NOMO-1 (cell line): Measurements from ENCODE around the gene MON2.

Experiments used
- DNase-seq, 2 experiments: peaks; one replicate each; lab custom pipeline; 2025; ENCODE audit not compliant: unreplicated experiment in 2 of 2; lab: John Stamatoyannopoulos, UW

MON2 gene

DNA sequence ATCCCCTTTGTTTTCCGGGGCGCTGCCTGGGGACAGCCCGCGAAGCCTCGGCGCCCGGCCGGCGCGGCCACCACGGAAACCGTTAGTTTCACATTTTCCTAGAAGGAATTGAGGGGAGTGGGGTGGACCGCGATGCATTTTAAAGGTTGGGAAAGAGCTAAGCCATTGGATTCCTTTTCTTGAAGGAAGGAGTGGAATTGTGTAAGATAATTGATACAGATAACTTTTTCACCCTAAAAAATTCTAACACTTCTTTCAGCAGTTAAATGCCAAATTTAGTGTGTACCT, 137.1 kb downstream of the MON2 start:
- DNase-seq, result no peak

DNA sequence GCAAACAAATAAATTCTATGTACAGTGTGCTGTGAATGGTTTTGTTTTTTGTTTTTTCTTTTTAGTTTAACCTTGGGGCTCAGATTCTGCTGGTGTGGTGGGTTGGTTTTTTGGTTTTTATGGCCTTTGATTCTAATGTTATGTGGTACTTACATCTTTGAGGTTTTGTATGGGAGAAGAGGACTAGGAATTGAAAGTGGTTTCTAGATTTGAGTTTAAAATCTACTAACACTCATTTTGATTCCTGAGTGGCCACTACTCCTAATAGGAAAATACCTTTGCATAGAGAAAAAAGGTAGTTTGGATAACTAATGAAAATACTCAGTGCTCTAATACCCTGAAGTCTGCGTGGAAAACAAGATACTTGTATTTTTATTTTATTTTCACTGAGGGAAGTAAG, 137.7 kb downstream of the MON2 start:
- DNase-seq, result no peak

DNA sequence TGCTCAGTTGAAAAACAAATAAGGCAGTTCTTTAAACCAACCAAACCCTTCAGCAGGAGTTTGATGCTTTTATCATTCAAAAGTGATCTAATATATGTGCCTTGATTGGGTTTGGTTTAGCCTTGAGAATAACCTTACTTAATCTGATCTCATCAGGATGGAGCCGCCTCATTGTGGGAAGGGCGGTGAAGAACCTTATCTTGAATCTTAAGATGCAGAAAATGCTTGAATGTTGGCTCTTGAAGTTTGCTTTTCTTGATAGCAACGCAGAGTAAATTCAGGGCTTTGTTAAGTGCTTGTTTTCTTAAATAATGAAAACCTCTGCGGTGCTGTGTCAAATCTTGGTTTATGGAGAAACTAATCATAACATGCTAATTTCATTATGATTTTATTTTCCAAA, 138.2 kb downstream of the MON2 start:
- no peak for DNase-seq

DNA sequence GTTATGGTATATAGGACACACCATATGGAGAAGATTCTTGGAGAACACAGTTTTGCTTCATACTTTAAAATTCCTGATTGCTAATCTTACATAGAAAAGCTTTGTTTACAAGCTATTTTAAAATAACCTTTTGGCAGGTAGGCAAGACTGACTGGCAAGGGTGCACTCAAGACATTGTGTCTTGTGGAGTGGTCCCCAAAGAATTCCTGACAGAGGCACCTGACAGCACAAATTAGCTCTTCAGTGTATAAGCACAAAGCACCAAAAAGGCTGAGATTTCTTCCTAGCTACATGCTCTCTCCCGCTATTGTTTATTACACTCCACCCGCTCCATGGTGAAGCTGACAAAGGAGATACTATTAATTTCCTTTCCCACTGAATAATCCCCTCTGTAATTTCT, 139.4 kb downstream of the MON2 start:
- DNase-seq, result no peak

DNA sequence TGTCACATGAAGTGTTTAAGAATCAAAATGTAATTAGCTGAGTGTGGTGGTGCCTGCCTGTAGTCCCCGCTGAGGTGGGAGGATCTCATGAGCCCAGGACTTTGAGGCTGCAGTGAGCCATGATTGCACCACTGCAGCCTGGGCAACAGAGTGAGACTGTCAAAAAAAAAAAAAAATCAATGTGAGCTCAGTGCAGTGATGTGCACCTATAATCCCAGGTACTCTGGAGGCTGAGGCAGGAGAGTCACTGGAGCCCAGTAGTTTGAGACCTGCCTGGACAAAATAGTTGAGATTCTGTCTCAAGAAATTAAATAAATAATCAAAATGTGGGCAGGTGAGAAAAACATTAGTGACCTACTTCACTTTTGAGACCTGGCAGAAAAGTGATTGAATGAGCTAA, 140.0 kb downstream of the MON2 start:
- no peak for DNase-seq

DNA sequence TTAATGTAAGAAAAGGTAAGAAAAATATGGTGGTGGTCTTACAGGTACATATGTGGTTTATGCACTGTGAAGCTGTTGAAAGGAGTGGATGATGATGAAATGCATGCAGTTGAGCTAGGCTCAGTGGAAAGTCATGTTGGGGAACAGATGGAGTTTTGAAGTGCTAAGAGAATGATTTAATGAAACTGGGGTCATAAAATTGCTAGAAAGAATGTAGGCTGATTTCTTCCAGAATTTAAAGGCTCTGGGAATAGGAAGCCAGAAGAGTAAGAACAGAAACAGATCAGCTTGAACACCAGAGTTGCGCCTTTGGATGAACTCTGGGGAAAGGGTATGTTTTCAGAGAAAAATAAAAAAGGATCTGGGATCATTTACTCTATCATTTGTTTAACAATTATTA, 146.5 kb downstream of the MON2 start:
- no peak for DNase-seq

DNA sequence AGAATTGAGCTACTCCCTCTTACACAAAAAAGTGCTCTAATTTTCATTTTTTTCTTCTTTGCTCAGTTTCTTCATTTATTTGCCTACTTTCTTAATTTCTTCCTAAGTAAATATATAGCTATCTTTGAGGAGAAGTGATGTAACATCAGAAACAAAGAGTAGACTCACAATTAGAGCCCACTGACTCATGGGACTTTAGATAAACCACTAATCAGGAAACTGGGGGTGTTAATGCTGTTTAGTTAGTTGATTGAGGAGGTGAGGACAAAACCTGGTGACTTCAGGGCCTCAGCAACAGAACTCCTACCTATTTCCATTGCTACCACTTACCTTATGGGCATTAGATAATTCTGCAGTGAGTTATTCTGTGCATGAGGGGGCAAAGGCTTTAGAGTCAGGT, 151.7 kb downstream of the MON2 start:
- DNase-seq, result no peak

DNA sequence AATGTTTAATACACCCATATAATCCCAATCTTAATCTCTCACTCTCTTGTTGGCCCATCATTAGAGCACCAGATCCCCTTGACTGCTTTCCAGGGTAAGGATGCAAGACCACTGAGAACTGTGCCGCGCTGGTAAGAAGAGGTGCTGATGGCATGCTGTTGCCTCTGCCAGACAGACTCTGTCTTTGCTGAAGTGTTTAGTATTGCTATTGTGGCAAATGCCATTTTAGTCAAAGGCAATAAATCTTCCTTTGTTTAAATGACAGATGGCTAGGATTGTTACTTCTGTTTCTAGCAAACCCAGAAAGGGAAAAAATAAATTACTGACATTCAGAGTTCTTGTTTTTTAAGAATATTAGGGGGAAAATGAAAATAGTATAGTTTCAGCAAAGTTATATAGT, 152.3 kb downstream of the MON2 start:
- no peak for DNase-seq

DNA sequence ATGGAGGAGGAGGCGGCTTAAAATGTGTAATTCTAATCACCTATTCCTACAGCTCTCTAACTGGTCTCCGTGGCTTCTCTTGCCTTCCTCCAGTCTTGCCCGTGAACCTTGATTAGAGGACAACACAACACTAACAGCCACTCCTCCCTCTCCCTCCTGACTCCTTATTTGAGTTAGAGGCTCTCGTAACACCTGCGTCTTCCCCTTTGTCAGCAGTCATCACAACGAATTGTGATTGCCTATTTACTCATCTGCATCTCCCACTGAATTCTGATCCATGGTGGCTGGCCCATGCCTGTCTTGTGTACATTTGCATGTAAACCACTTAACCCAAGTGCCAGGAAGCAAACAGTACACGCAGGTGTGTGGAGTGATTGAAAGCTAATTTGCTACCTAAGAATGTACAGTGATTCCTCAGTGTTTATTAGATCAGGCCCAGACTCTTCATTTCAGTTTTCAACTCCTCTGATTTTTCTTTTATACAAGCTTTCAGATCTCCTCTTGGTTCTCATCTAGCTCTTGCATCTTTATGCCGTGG, 154.5 kb downstream of the MON2 start:
- DNase-seq, result no peak

DNA sequence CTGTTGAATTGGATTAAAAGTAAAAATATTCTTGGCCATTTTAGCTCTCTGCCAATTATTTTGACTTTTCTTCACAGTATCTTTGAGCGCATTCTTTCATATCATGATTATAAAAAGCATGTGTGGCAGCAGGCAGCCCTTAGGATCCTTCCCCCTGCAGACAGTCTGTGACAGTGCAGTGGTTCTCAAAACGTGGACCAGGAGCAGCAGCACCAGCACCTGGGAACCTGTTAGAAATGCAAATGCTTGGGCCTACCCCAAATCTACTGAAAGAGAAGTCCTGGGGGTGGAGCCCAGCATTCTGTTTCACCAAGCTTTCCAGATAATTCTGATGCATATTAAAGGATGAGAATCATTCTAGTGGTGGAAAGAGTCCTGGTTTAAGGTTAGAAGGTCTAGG, 155.6 kb downstream of the MON2 start:
- DNase-seq, result no peak

DNA sequence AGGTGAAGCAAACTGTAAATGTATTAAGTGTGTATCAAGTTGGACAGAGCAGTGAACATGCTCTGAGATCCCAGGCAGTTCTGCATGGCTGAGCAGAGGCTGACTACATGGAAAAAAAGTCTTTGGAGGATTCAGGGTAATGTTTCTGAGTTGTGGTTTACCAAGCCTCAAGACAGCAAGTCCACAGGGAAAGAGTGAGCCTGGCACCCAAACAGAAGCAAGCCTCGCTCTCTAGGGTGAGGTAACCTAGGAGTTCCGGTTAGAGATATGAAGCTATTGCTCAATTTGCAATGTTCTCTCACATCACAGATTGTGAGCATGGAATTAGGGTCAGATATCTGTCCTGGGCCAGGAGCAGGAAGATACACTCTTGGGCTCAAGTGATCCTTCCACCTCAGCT, 158.6 kb downstream of the MON2 start:
- DNase-seq, result peak; percentile 30 to 63

DNA sequence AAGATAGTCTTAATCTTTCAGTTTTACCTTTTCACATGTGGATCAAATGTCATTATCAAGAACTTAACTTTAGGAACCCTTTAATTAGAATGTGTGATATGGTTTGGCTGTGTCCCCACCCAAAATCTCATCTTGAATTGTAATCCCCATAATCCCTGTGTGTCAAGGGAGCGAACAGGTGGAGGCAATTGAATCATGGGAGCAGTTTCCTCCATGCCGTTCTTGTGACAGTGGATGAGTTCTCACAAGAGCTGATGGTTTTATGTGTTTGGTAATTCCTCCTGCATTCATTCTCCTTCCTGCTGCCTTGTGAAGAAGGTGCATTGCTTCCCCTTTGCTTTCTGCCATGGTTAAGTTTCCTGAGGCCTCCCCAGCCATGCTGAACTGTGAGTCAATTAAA, 160.6 kb downstream of the MON2 start:
- no peak for DNase-seq

DNA sequence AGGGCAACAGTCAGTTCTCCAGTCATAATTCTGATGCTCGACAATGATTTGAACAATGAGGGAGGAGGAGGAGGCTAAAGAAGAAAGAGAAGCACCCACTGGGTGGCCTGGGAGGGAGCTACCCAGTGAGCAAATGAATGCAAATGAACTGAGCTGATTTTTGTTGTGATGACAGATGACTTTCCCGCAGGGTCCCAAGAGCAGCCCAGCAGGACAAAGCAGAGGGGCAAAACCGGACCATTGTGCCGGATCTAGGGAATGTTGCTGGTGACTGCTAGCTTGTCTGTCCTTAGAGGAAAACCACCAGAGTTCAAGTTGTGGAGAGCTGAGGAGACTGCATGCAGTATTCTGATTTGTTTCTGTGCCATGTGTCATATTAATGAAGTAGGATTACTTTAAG, 162.8 kb downstream of the MON2 start:
- DNase-seq, result no peak

DNA sequence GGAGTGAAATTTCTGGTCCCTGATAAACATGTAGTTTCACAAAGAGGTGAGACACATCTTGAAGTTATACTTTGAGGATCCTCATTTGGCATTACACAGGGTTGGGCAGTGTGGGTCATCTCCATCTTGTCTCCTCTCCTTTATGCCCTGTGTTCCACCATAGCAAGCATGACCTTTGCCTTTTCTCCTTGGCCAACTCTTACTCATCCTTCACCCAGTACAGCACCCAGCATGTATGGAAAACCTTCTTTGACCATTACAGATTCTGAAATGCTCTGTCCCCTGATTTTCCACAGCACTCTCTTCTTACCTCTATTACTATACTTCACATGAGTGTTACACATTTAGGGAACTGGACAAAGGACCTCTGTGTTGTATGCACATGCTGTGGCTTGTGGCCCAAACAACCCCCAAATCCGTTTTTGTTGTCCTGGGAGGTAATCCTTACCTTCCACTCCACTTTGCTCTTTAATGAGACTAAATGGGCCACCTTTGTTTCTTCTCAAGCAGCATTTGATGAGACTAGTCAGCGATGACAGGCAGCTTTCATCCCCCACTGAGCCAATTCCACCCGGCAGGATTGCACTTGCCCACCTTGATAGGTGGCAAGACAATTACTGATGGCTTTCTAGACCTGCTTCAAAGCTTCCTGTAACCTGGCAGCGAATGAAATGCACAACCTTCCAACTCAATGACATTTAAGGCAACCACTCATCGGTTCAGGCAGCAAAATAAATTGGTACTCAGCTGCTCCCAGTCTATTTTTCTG, 163.5 kb downstream of the MON2 start:
- no peak for DNase-seq

DNA sequence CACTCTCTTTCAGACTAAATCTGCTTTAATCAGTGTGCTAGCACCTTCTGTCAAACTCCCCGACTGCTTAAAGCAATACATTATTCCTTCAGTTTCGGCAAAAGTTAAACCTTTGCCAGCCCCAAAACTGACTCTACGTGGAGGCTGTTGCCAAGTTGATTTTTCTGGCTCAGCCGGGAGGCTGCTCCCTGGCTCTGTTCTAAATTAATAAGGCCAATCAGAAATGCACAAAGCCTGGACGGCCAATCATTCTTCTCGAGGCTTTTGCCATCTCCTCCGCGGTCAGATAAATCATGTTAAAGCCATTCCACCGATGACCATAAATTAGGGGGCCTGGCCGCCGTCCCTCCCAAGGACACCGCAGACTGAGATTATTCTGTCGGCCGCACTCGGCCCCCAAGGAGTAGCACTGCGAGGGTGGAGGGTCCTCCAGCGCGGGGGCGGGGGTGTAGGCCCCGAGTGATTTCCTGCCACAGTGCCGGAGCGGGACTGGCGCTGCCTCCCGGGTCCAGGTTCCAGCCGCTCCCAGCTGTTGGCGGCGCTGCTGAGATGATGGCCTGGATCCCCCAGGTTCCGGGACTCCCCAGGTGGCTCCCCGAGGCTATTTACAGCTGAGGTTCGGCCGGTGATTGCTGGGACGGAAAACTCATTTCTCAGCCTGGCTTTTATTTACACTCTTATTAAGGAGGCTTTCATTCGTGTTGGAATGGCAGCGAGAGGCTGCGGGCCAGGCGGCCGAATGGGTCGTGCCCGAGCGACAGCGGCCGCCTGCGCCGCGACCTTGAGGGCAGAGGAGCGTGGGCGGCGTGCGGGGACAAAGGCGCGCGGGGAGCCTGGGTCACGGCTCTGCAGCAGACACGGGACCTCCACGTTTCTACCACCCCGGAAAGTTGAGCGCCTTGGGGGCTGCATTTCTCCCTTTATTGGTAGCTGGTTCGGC, 165.1 kb downstream of the MON2 start:
- peak in 1 of 2 experiments; percentile 2 for DNase-seq

DNA sequence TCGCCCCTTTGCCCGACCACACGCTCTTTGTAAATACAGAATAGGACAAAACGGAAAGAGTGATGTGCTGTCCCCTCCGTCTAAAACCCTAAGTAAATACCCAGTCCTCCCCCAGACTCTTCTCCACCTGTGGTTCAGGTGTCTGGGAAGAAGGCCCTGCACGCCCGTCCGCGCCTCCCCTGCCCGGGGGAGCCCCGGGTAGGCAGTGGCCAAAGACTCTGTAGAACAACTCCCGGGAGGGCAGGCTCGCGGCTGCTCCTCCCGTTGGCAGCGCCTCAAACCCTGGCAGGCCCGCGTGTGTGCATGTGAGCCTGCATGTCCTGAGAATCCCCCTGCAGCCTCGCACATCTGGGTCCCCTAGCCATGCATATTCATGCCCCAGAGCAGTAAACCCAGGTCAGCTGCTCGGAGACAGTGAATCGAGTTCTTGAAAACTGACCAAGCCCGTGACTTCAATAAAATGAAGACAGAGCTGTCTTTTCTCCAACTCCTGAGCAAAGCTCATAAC, 165.8 kb downstream of the MON2 start:
- DNase-seq, result peak in 1 of 2 experiments; percentile 3

DNA sequence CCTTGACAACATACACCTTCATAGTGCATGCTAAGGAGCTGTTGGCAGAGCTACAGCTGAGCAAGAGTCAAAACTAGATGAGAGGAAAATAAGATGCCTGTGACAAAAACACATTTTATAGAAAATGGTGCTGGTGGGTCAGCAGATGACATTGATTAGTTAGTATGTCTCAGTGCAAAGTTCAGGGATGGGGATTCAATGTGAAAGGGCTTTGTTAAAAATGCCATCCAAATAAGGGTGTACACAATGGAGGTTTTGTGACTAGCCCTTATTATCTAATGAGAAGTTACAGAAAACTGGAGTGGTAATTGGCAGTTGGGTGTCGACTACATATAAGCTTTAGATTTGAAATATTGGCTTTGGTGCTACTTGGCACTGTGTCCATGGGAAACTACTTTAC, 169.0 kb downstream of the MON2 start:
- DNase-seq, result no peak

DNA sequence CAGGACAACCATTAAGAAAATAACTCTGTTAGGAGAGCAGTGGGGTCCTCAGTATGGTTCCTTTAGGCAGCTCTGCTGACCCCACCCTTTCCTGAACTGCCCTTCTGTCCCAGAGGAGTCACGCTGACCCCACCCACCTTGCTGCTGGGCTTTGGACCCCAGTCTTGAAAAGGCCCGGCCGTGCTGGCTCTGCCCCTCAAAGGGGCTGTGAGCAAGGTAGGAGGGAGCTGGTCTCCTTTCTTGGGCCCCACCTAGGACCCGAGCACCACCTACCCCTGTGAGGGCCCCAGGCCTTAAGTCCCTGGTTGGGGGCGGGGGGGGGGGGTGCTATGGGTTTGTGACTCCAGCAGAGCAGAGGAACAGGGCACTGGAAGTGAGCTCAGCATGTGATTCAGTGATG, 171.1 kb downstream of the MON2 start:
- no peak for DNase-seq

DNA sequence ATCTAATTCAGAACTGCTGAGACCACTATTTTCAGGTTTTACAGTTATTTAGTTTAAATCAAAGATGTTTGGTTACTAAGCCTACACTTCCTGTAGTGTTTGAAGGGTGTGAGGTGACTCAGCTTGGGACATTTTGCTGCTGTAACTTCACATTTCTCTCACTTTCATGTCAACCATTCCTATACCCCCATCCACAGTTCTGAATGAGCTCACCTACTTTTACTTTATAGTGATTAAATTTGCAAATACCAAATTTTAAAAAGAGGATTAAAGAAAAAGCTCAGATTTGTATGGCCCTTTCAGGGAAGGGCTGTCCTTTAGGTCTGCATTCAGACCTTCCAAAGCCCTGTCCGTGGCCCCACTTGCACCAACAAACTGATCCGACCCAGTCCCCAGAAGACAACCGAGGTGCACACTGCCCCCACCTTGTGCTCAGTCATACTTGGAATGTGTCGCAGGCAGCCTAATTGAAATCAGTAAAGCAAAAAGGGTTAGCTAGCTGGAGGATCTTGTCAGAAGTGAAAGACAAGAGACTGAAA, 174.4 kb downstream of the MON2 start:
- no peak for DNase-seq

DNA sequence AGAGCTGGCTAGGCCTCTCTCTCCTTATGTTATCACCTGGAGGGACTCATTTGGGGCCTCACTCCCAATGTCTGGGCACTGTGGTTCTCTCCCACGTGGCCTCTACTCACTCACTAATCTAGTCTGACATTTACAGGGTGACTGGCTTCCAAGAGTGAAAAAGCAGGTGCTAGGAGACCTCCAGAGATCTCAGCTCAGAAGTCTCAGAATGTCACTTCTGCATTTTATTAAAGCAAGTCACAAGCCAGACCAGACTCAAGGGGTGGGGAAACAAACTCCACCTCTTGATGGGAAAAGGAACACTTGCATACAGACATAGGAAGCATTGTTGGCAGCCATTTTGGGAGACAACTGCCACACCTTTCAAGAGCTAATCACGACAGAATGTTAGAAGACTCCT, 175.9 kb downstream of the MON2 start:
- DNase-seq, result no peak

DNA sequence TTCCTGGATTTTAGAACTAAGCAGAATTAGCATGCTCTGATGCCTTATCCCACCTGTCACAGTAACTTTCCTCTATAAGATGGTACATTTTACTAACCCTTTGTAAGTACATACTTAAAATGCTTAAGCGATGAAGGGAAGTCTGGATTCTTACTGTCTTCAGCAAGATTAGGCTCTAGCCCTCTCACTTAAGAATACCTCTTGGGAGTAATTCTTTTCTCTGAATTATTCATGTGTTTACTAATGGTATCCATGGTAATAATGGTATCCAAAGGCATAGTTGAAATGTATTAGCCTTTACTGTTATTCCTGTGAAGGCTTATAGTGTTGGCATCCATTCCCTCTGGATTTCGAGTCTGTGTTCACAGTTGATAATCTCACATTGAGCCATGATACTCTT, 176.9 kb downstream of the MON2 start:
- DNase-seq, result no peak

DNA sequence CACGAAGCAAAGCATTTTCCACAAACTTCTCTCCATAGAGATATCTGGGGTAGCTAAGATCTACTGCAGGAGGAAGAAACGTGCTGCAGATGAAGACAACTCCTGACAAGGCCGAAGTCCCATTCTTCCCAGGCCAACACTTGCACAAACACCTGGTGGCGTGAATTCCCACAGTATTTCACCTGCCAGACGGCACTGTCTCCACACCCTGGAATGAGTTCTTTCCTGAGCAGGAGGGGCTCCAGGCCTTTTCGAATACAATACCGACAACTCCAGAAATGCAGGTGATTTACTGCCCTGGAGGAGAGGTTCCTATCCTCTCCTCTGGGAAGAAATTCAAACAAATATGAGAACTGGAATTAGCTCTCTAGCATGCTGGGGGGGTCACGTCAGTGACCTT, 179.9 kb downstream of the MON2 start:
- DNase-seq, result no peak
